HFFc6 (cell line): Measurements from ENCODE around the gene NIPBL. TPM values are rescaled to one million over a fixed set of nuclear protein-coding genes. Genes with fewer than 3 reads are reported as not detected.

Source experiments
- DNase-seq: peaks from one replicate; pipeline ENCODE4 v3.0.0-alpha.2; 2018
- H3K27ac Mint-ChIP-seq: 2 replicates; pipeline ENCODE4 v1.8.0; 2020; ENCODE audit warnings: mild to moderate bottlenecking, mixed read lengths
- H3K27me3 Mint-ChIP-seq: 2 replicates; pipeline ENCODE4 v1.8.0; 2021; ENCODE audit warnings: mild to moderate bottlenecking, moderate library complexity, mixed read lengths; ENCODE audit not compliant: insufficient read depth
- H3K36me3 Mint-ChIP-seq: 2 replicates; pipeline ENCODE4 v1.8.0; 2021; ENCODE audit warnings: low read depth, mixed read lengths
- H3K4me1 Mint-ChIP-seq: 2 replicates; pipeline ENCODE4 v1.8.0; 2020; ENCODE audit warnings: low read depth, mixed read lengths
- H3K4me3 Mint-ChIP-seq: 2 replicates; pipeline ENCODE4 v1.8.0; 2020; ENCODE audit warnings: mild to moderate bottlenecking, moderate library complexity, mixed read lengths
- H3K9me3 Mint-ChIP-seq: 2 replicates; pipeline ENCODE4 v1.8.0; 2020; ENCODE audit warnings: mild to moderate bottlenecking, mixed read lengths
- long read RNA-seq: library from polyadenylated mRNA; unstranded; transcript quantifications from one replicate; pipeline ENCODE4 v2.0.0, GENCODE V29; 2019
- total RNA-seq, 6 experiments: library from RNA; stranded (reverse); fragmentation: NEBNext Ultra II Directional; extraction: Animal tissue kit (Norgen Biotek cat#: 25700); gene quantifications; 2 replicates in 1 of 6; 3 replicates in 5 of 6; pipeline ENCODE4 v1.2.3, GENCODE V29; 2021
- TF ChIP-seq, protein P1 (sequence below): fragments of 200-600 bp; sonication (generic); IDR thresholded peaks from 2 replicates; pipeline ENCODE4 v1.5.0; 2021; ENCODE audit warnings: antibody characterized with exemption, mild to moderate bottlenecking

NIPBL gene, protein sequence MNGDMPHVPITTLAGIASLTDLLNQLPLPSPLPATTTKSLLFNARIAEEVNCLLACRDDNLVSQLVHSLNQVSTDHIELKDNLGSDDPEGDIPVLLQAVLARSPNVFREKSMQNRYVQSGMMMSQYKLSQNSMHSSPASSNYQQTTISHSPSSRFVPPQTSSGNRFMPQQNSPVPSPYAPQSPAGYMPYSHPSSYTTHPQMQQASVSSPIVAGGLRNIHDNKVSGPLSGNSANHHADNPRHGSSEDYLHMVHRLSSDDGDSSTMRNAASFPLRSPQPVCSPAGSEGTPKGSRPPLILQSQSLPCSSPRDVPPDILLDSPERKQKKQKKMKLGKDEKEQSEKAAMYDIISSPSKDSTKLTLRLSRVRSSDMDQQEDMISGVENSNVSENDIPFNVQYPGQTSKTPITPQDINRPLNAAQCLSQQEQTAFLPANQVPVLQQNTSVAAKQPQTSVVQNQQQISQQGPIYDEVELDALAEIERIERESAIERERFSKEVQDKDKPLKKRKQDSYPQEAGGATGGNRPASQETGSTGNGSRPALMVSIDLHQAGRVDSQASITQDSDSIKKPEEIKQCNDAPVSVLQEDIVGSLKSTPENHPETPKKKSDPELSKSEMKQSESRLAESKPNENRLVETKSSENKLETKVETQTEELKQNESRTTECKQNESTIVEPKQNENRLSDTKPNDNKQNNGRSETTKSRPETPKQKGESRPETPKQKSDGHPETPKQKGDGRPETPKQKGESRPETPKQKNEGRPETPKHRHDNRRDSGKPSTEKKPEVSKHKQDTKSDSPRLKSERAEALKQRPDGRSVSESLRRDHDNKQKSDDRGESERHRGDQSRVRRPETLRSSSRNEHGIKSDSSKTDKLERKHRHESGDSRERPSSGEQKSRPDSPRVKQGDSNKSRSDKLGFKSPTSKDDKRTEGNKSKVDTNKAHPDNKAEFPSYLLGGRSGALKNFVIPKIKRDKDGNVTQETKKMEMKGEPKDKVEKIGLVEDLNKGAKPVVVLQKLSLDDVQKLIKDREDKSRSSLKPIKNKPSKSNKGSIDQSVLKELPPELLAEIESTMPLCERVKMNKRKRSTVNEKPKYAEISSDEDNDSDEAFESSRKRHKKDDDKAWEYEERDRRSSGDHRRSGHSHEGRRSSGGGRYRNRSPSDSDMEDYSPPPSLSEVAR (N-terminal part only)
- total RNA-seq: 10 to 100 TPM; 31.6 to 35.7 (median 32.6) TPM
- long read RNA-seq, partial matches to known transcripts: 8 of 10 reads
- long read RNA-seq, other reads (novel, unspliced or antisense): 2 of 10 reads

DNA sequence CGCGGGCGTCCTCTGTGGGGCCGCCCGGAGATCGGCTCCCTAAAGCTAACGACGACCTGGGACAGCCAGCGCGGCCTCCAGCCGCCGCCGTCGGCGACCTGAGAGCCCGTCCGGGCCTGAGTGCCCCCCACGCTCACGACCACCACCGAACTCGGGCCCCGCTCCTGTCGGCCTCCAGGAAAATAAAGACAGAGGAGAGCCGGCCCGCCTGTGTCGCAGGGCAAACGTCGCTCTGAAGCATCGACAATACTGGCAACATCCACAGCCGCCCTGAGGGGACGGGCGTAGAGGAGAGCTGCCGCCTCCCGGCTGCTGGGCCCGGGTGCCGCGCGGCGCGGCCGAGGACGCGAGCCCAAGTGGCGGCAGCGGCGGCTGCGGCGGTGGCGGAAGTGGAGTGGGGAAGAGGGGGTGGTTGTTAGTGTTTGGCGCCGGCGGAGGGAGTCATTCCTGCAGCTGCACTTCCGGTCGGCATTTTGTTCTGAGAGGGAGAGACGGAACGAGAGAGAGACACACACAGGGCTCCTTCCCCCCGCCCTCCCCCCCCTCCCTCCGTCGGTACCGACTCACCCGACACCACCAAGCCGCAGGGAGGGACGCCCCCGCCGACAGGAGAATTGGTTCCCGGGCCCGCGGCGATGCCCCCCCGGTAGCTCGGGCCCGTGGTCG is at the start of gene NIPBL:
Gene NIPBL, plus strand, starts transcription at position 471 of the 666 bp plus-strand sequence. CDS start 76,928 bp downstream, outside the sequence.
- TF ChIP-seq, protein P1, sequence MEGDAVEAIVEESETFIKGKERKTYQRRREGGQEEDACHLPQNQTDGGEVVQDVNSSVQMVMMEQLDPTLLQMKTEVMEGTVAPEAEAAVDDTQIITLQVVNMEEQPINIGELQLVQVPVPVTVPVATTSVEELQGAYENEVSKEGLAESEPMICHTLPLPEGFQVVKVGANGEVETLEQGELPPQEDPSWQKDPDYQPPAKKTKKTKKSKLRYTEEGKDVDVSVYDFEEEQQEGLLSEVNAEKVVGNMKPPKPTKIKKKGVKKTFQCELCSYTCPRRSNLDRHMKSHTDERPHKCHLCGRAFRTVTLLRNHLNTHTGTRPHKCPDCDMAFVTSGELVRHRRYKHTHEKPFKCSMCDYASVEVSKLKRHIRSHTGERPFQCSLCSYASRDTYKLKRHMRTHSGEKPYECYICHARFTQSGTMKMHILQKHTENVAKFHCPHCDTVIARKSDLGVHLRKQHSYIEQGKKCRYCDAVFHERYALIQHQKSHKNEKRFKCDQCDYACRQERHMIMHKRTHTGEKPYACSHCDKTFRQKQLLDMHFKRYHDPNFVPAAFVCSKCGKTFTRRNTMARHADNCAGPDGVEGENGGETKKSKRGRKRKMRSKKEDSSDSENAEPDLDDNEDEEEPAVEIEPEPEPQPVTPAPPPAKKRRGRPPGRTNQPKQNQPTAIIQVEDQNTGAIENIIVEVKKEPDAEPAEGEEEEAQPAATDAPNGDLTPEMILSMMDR: no peak
- peaks cover 54% of the 10 kb centered on the region for H3K4me1 Mint-ChIP-seq

DNA sequence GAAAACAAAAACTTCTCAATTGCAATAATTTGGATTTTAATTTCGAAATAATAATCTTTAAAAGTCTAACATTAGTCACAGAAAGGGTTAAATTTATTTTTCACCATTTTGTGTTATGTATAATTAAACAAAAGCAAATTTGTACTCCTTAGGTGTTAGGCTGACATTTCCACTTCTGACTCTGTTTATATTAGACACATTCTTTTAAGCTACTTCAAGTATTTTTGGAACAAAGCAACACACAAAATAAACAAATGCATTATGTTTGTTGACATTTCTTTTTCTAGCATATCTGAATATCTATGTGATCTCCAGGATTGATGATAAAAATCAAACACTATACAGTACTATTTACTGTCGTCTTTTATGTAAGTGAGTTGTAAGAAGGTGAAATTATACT is 44.3 kb upstream of the NIPBL start:
- H3K27me3 Mint-ChIP-seq: peaks cover 10% of the 10 kb centered on the region; the same call in 1 of the 2 replicates
- H3K27ac Mint-ChIP-seq: no peak overlapping the region
- no peak overlapping the region for H3K4me3 Mint-ChIP-seq
- DNase-seq: no peak
- H3K4me1 Mint-ChIP-seq: no peaks in the 10 kb centered on the region
- TF ChIP-seq, protein P1: no peak
- H3K9me3 Mint-ChIP-seq: no peaks in the 10 kb centered on the region
- H3K36me3 Mint-ChIP-seq: no peaks in the 10 kb centered on the region

More for the DNA sequence above, at the start of gene NIPBL:
- H3K36me3 Mint-ChIP-seq: peaks cover 15% of the 10 kb centered on the region
- H3K4me3 Mint-ChIP-seq: peak within 1 kb of the TSS; percentile 95
- peaks cover 2% of the 10 kb centered on the region for H3K27me3 Mint-ChIP-seq
- H3K27ac Mint-ChIP-seq: peak within 1 kb of the TSS; percentile 98
- H3K9me3 Mint-ChIP-seq: no peaks in the 10 kb centered on the region
- DNase-seq: peak; percentile 96

- H3K9me3 Mint-ChIP-seq: no peaks in the 10 kb centered on the region; the same call in 1 of the 2 replicates
- H3K36me3 Mint-ChIP-seq: no peaks in the 10 kb centered on the region
- no peaks in the 10 kb centered on the region for H3K4me1 Mint-ChIP-seq
- H3K4me3 Mint-ChIP-seq: no peak overlapping the region
- H3K27me3 Mint-ChIP-seq: peaks cover 8% of the 10 kb centered on the region
- TF ChIP-seq, protein P1: no peak
- H3K27ac Mint-ChIP-seq: no peak overlapping the region
- no peak for DNase-seq
These were observed 39.7 kb upstream of the NIPBL start for GRCh38 chr5:36836831-36837230.

GRCh38 chr5:36839489-36840476 is 36.8 kb upstream of the NIPBL start:
- Mint-ChIP-seq H3K9me3 (no peaks in the 10 kb centered on the region; the same call in 1 of the 2 replicates), H3K36me3 (no peaks in the 10 kb centered on the region), H3K4me1 (no peaks in the 10 kb centered on the region), H3K4me3 (no peak overlapping the region), H3K27me3 (peaks cover 14% of the 10 kb centered on the region), H3K27ac (no peak overlapping the region)
- TF ChIP-seq, protein P1: no peak
- no peak for DNase-seq
